Psoas muscle (tissue), 8 donors: ENCODE results near the gene RORB. TPM values are rescaled to one million over a fixed set of nuclear protein-coding genes. Genes with fewer than 3 reads are reported as not detected.

ENCODE experiments used
- ATAC-seq, 4 donors: fragments of 200-7000 bp; cut with Tn5 transposase; one replicate each; pipeline ENCODE4 v1.9.1; 2020; ENCODE audit warnings: moderate library complexity in 3 of 4, mild to moderate bottlenecking in 2 of 4
- DNase-seq, 2 donors: peaks; one replicate each; pipeline ENCODE4 v3.0.0-alpha.2; 2020
- H3K27ac ChIP-seq: fragments of 200-600 bp; one replicate; pipeline ENCODE4 v1.8.0; 2022
- H3K27me3 ChIP-seq, 3 donors: fragments of 200-600 bp in 1 of 3; one replicate each; pipeline versions ENCODE4 v1.6.1 to v1.8.0; 2013 to 2022; ENCODE audit warnings: low read length in 2 of 3, mild to moderate bottlenecking in 2 of 3, moderate library complexity in 1 of 3; ENCODE audit not compliant: insufficient read depth in 3 of 3
- H3K36me3 ChIP-seq, 2 donors: fragments of 200-600 bp in 1 of 2; one replicate each; pipeline versions ENCODE4 v1.6.1 to v1.8.0; 2013 to 2022; ENCODE audit warnings: low read depth in 1 of 2, mild to moderate bottlenecking in 1 of 2, moderate library complexity in 1 of 2; ENCODE audit not compliant: insufficient read depth in 1 of 2
- H3K4me1 ChIP-seq: fragments of 200-600 bp; one replicate; pipeline ENCODE4 v1.8.0; 2022
- H3K4me3 ChIP-seq: fragments of 200-600 bp; one replicate; pipeline ENCODE4 v1.8.0; 2022; ENCODE audit warnings: mild to moderate bottlenecking
- H3K9me3 ChIP-seq: fragments of 200-600 bp; one replicate; pipeline ENCODE4 v1.8.0; 2022
- CTCF ChIP-seq: fragments of 200-600 bp; IDR thresholded peaks from one replicate; pipeline ENCODE4 v1.8.0; 2022; ENCODE audit warnings: antibody characterized with exemption
- WGBS, 3 donors: extraction: QIAGEN DNeasy Blood & Tissue Kit; methylation state at CpG; one replicate each; pipeline versions ENCODE4 v1.1.6 to v1.1.7; 2013; 5-methylcytosine and 5-hydroxymethylcytosine counted together
- intact Hi-C, 2 donors: fragments of 100-400 bp; cut with DNase I; formaldehyde crosslinking; loops; one replicate each; pipeline versions ENCODE4 v1.11.0 to v1.14.2; 2022
- polyA plus RNA-seq, 3 donors: library from polyadenylated mRNA; stranded (reverse); fragments of 200-250 nt; gene quantifications; one replicate each; pipeline ENCODE4 v1.2.3, GENCODE V29; 2013
- total RNA-seq, 4 donors: library from RNA; stranded (reverse); fragmentation: NEBNext Ultra II Directional in 2 of 4; extraction: Animal tissue kit (Norgen Biotek cat#: 25700) in 2 of 4; gene quantifications; one replicate each; pipeline versions ENCODE4 v1.2.1 to v1.2.4, GENCODE V29; 2021 to 2023
- donor health status: healthy with polysubstance abuse.
- donor health status: DM: no; HTN: no; CAD: no; lungs with moderate emphysema.
- donor health status: Bipolar disorder and iron deficiency.
- donor health status: healthy.
- donor health status: DM: yes; HTN: yes; CAD: no.
- donor health status: DM: no; HTN: no; CAD: no.
- donor health status: DM: no; HTN: no; CAD: no.
- donor health status: DM: yes; HTN: yes; CAD: no.

RORB gene
- total and polyA plus RNA-seq, 7 donors = under 0.01 to 0.10 (median 0.02) TPM; not detected in 1

DNA sequence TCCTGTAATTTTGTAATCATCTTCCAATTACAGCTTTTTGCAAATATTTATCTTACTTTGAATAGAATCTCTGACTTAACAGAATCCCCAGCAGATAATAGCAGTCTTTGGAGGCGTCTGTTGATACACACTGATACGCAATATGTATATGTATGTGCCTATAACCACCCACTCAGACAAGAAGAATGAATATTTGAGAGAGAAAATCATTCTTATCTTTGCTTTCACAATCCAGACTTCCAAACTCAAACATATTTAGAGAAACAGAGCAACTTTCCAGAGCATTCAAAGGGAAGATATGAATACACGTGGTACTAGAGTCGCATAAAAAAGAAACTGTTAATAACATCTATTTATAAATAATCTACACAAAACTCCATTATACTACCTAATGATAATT is 6.1 kb downstream of the RORB start:
- TF ChIP-seq CTCF = no peak
- WGBS, 3 donors = 89 to 94% (median 92%) methylated on average over 4 of the region's 4 CpGs
- peaks cover 0 to 29% (median 7%) of the 10 kb centered on the region in 3 donors for H3K27me3 ChIP-seq
- no peak overlapping the region for H3K27ac ChIP-seq
- H3K4me1 ChIP-seq = peaks cover 13% of the 10 kb centered on the region
- intact Hi-C loops = no loop called here
- ATAC-seq = no peak
- no peak overlapping the region for H3K4me3 ChIP-seq
- no peaks in the 10 kb centered on the region for H3K36me3 ChIP-seq
- no peaks in the 10 kb centered on the region for H3K9me3 ChIP-seq
- DNase-seq = no peak

DNA sequence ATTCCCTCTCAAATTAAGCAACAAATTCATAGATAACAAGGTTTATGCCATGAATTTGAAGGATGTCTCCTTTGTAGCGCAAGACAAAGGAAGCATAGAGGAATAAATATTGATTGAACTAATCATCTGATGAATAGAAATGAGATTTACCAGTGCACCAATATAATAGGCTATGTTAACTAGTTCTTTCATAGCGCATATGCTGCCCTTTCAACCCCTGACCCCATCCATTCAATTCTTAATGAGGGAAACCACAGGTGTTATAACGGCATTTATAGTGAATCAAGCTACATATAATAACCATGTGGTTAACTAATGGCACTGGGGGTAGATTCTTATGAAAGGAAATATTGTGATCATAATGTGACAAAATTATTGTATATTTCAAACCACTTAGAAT is 6.5 kb downstream of the RORB start:
- Histone ChIP-seq H3K27me3 (peaks cover 0 to 24% (median 7%) of the 10 kb centered on the region in 3 donors), H3K27ac (no peak overlapping the region), H3K36me3 (no peaks in the 10 kb centered on the region), H3K4me1 (peaks cover 11% of the 10 kb centered on the region), H3K4me3 (no peak overlapping the region), H3K9me3 (no peaks in the 10 kb centered on the region)
- WGBS, 3 donors = 90 to 92% (median 91%) methylated on average over 3 of the region's 3 CpGs
- DNase-seq = no peak
- no peak for TF ChIP-seq CTCF
- ATAC-seq = no peak
- intact Hi-C loops = no loop called here

DNA sequence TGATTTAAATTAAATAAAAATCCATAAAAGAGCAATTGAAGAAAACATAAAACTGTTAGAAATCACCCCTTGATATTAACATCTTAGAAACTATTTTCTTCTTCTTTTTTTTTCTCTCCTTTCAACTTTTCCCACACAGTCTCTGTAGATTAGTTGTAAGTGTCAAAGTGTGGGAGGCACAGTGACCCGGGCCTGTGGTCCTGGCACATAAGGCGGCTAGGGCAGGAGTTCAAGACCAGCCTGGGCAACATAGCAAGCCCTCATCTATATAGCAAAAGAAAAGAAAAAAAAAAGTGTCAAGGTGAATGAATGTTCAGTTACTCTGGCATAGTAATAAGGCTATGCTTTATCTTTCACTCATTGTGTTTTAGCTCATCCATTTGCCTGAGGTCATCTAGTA is 14.2 kb downstream of the RORB start:
- H3K4me3 ChIP-seq = no peak overlapping the region
- no peak for DNase-seq
- WGBS, 3 donors = 86 to 93% (median 90%) methylated on average over 2 of the region's 2 CpGs

GRCh38 chr9:74512416-74512815 is 15.3 kb downstream of the RORB start:
- Histone ChIP-seq H3K27ac (no peak overlapping the region), H3K9me3 (no peaks in the 10 kb centered on the region), H3K27me3 (no peaks in the 10 kb centered on the region), H3K4me1 (no peaks in the 10 kb centered on the region), H3K36me3 (no peaks in the 10 kb centered on the region), H3K4me3 (no peak overlapping the region)
- ATAC-seq = no peak
- DNase-seq = no peak
- no peak for TF ChIP-seq CTCF
- WGBS, 3 donors = 83 to 100% (median 90%) methylated on average over 1 of the region's 1 CpG
- intact Hi-C loops = no loop called here

More for the DNA sequence above, 14.2 kb downstream of the RORB start:
- no peak for ATAC-seq
- Histone ChIP-seq H3K27ac (no peak overlapping the region), H3K4me1 (no peaks in the 10 kb centered on the region), H3K36me3 (no peaks in the 10 kb centered on the region), H3K27me3 (no peaks in the 10 kb centered on the region), H3K9me3 (no peaks in the 10 kb centered on the region)
- no peak for TF ChIP-seq CTCF
- intact Hi-C loops = no loop called here

DNA sequence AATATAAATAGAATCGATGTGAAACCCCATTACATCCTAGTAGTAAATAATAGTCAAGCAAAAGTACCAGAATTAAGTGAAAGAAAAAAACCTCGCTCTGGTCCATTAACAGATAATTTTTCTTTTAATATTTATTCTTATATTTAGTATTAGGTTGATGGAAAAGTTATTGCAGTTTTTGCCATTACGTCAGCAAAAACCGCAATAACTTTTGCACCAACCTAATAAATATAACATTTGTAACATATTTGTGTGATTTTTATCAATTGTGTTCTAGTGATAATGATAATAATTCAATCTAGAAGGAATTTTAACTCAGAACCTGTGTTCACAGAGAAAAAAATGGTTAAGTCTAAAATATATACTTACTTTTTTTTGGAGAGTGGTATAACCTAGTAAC is 16.1 kb downstream of the RORB start:
- H3K4me1 ChIP-seq = no peaks in the 10 kb centered on the region
- H3K36me3 ChIP-seq = no peaks in the 10 kb centered on the region
- DNase-seq (no peak), ATAC-seq (no peak)
- H3K4me3 ChIP-seq = no peak overlapping the region
- H3K27ac ChIP-seq = no peak overlapping the region
- H3K9me3 ChIP-seq = no peaks in the 10 kb centered on the region
- WGBS, 3 donors = 87 to 93% (median 92%) methylated on average over 4 of the region's 4 CpGs
- intact Hi-C loops = no loop called here
- no peak for TF ChIP-seq CTCF
- no peaks in the 10 kb centered on the region for H3K27me3 ChIP-seq
